ENCODE data around the gene BLM. TPM values are rescaled to one million over a fixed set of nuclear protein-coding genes. Genes with fewer than 3 reads are reported as not detected.

The BLM gene
- total and polyA plus RNA-seq, 2 of the 8 experiments (the other 6 are each of a cell fraction or from before 2014, with no cell fraction given) = 15.2 to 46.7 TPM

- no peak for TF ChIP-seq USF2 (IDR thresholded peaks at IDR 0.05; ENCODE audit: low read length)
Observed at GRCh38 chr15:90769375-90769774, 52.2 kb downstream of the BLM start (continued).

All from H1 (cell line).